ENCODE measurements around the gene TMX4.

Gene TMX4

GRCh38 chr20:8012724-8013123 lies 6.8 kb downstream of the TMX4 start:
- DNase-seq: no peak

GRCh38 chr20:8008733-8009132 lies 10.8 kb downstream of the TMX4 start:
- DNase-seq: no peak

GRCh38 chr20:8007490-8007889 lies 12.1 kb downstream of the TMX4 start:
- DNase-seq: peak; percentile 12 to 37 (median 17)

- DNase-seq: no peak
These were observed 13.8 kb downstream of the TMX4 start for GRCh38 chr20:8005575-8006366.

GRCh38 chr20:8005033-8005432 lies 14.5 kb downstream of the TMX4 start:
- peak in 1 of 3 experiments; percentile 72 for DNase-seq

- peak in 1 of 3 experiments; percentile 51 for DNase-seq
These were observed 17.5 kb downstream of the TMX4 start for GRCh38 chr20:8002056-8002455.

GRCh38 chr20:8000796-8001195 lies 18.8 kb downstream of the TMX4 start:
- no peak for DNase-seq

- DNase-seq: no peak
These were observed 22.7 kb downstream of the TMX4 start for GRCh38 chr20:7996898-7997297.

GRCh38 chr20:7994809-7995208 lies 24.8 kb downstream of the TMX4 start:
- DNase-seq: no peak

- DNase-seq: no peak
These were observed 25.9 kb downstream of the TMX4 start for GRCh38 chr20:7993703-7994102.

- no peak for DNase-seq
These were observed 26.3 kb downstream of the TMX4 start for GRCh38 chr20:7993238-7993637.

GRCh38 chr20:7990385-7990784 lies 29.2 kb downstream of the TMX4 start:
- no peak for DNase-seq

GRCh38 chr20:7989379-7989778 lies 30.2 kb downstream of the TMX4 start:
- DNase-seq: no peak

GRCh38 chr20:7985916-7986315 lies 33.6 kb downstream of the TMX4 start:
- no peak for DNase-seq

- no peak for DNase-seq
These were observed 35.4 kb downstream of the TMX4 start for GRCh38 chr20:7984192-7984591.

- no peak for DNase-seq
These were observed 38.2 kb downstream of the TMX4 start for GRCh38 chr20:7981374-7981773.

- DNase-seq: peak in 1 of 3 experiments; percentile 55
These were observed 39.1 kb downstream of the TMX4 start for GRCh38 chr20:7980332-7981046.

- DNase-seq: no peak
These were observed 41.9 kb downstream of the TMX4 start for GRCh38 chr20:7977709-7978108.

- DNase-seq: no peak
These were observed 43.6 kb downstream of the TMX4 start for GRCh38 chr20:7975851-7976414.

GRCh38 chr20:7974785-7975435 lies 44.7 kb downstream of the TMX4 start:
- DNase-seq: no peak

- DNase-seq: no peak
These were observed 47.9 kb downstream of the TMX4 start for GRCh38 chr20:7971536-7972280.

- no peak for DNase-seq
These were observed 52.2 kb downstream of the TMX4 start for GRCh38 chr20:7967199-7967844.

Data from NCI-H1417 (cell line).